Small intestine (tissue), 7 donors: Measurements from ENCODE around the gene SLC8A1. TPM values are rescaled to one million over a fixed set of nuclear protein-coding genes. Genes with fewer than 3 reads are reported as not detected.
A peak's percentile ranks its signal among the peaks of the same experiment; 100 is the strongest.

Experiments used
- DNase-seq, 2 donors: peaks; one replicate each; pipeline versions ENCODE4 v3.0.0 to v3.0.0-alpha.2; 2013
- FAIRE-seq: peaks from 2 replicates; lab custom pipeline; 2012; peaks lifted over from hg19 to GRCh38; lab: Jason Lieb, UNC
- H3K27ac ChIP-seq, 3 donors: one replicate each; pipeline ENCODE4 v1.5.1; 2013; ENCODE audit warnings: low read length in 2 of 3, mild to moderate bottlenecking in 2 of 3, control low read depth in 1 of 3, inconsistent platforms in 1 of 3, low read depth in 1 of 3, moderate library complexity in 1 of 3
- H3K27me3 ChIP-seq, 3 donors: one replicate each; pipeline ENCODE4 v1.6.1; 2013; ENCODE audit warnings: low read length in 3 of 3, inconsistent platforms in 1 of 3; ENCODE audit not compliant: control insufficient read depth in 3 of 3, insufficient read depth in 3 of 3
- H3K36me3 ChIP-seq, 3 donors: one replicate each; pipeline ENCODE4 v1.6.1; 2013; ENCODE audit warnings: low read length in 3 of 3, inconsistent platforms in 1 of 3, low read depth in 1 of 3, mild to moderate bottlenecking in 1 of 3, moderate library complexity in 1 of 3; ENCODE audit not compliant: control insufficient read depth in 3 of 3, insufficient read depth in 2 of 3
- H3K4me1 ChIP-seq, 3 donors: one replicate each; pipeline ENCODE4 v1.6.1; 2013; ENCODE audit warnings: low read length in 2 of 3, inconsistent platforms in 1 of 3, low read depth in 1 of 3, mild to moderate bottlenecking in 1 of 3, moderate library complexity in 1 of 3; ENCODE audit not compliant: control insufficient read depth in 3 of 3, insufficient read depth in 2 of 3
- H3K4me3 ChIP-seq, 3 donors: one replicate each; pipeline ENCODE4 v1.5.1; 2013; ENCODE audit warnings: low read length in 3 of 3, control low read depth in 1 of 3, inconsistent platforms in 1 of 3, low read depth in 1 of 3, mild to moderate bottlenecking in 1 of 3, moderate library complexity in 1 of 3
- H3K9me3 ChIP-seq, 2 donors: one replicate each; pipeline ENCODE4 v1.6.1; 2013; ENCODE audit warnings: low read depth in 1 of 2, low read length in 1 of 2; ENCODE audit not compliant: control insufficient read depth in 2 of 2, insufficient read depth in 1 of 2
- WGBS, 3 donors: extraction: QIAGEN DNeasy Blood & Tissue Kit; methylation state at CpG; one replicate each; pipeline ENCODE4 v1.1.7; 2013; 5-methylcytosine and 5-hydroxymethylcytosine counted together
- polyA plus RNA-seq, 4 donors: library from polyadenylated mRNA; stranded (reverse) in 3 of 4; unstranded in 1 of 4; fragments of 200-250 nt in 3 of 4; fragments of 120-200 nt in 1 of 4; gene quantifications; one replicate each; pipeline versions ENCODE4 v1.2.1 to v1.2.3, GENCODE V29; 2013
- donor health status: healthy with polysubstance abuse.
- donor health status: control.
- donor health status: control.
- donor health status: Bipolar disorder and iron deficiency.
- donor health status: healthy.

The SLC8A1 gene
- polyA plus RNA-seq, 4 donors = 0.22 to 5.6 (median 1.9) TPM

DNA sequence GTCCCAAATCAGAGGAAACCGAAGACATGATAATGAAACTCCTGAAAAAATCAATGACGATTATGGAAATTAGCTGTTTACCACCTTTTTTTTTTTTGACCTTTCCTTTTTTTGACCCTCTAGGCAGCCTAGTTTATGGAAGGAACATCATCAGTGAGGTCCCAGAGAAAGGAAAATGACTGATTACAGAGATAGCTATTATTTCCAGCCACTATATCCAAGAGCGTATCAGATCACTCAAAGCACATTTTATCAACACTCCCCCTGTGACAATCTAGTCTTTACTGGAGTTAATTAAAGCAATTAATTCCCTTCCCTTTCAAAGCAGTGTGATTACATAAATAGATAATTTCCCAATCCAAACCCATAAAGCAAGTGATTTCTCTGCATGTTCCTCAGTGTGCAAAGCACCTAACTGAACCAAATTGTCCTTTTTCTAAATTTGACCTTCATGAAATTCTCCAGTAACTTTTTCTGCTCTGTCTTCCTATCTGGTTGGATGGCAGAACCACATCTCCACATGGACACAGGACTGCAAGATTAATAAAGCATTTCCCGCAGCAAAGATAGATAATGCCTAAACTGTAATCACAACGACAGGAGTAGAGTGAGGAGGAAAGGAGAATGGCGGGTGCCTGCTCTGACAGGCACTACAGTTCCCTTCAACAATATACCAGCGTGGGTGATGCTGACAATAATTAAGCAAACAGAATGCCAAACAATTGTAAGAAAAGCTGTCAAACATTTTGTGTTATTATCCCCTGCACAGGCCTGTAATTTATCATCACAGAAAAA is 194.4 kb downstream of the SLC8A1 start:
- no peaks in the 10 kb centered on the region for H3K36me3 ChIP-seq
- H3K9me3 ChIP-seq = no peaks in the 10 kb centered on the region
- DNase-seq = no peak
- no peaks in the 10 kb centered on the region for H3K27me3 ChIP-seq
- peaks cover 0 to 6% (median 3%) of the 10 kb centered on the region in 3 donors for H3K4me1 ChIP-seq
- H3K27ac ChIP-seq = no peak overlapping the region
- FAIRE-seq = no peak
- no peak overlapping the region for H3K4me3 ChIP-seq
- WGBS, 3 donors = 89 to 93% (median 90%) methylated on average over 7 of the region's 7 CpGs

DNA sequence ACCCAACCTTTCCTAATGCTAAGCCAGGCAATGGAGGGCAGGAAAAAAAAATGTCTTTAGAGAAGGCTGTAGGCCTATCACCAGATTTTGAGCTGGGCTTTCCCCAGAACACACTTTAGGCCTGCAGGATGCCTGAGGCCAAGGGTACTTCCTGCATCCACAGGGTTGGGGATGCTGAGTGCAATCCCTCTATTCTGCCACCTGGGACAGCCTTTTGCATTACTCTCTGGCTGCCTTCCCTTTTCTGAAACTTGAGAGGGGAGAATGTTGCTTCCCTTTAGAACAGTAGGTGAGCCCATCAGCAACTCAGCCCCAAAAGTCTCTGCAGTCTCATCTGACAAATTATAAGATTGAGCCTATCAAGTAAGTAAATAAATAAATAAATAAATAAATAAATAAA is 195.2 kb downstream of the SLC8A1 start:
- FAIRE-seq = no peak
- Histone ChIP-seq H3K9me3 (no peaks in the 10 kb centered on the region), H3K27ac (no peak overlapping the region), H3K4me3 (no peak overlapping the region), H3K36me3 (no peaks in the 10 kb centered on the region), H3K27me3 (no peaks in the 10 kb centered on the region), H3K4me1 (peaks cover 0 to 6% (median 3%) of the 10 kb centered on the region in 3 donors)
- no peak for DNase-seq

DNA sequence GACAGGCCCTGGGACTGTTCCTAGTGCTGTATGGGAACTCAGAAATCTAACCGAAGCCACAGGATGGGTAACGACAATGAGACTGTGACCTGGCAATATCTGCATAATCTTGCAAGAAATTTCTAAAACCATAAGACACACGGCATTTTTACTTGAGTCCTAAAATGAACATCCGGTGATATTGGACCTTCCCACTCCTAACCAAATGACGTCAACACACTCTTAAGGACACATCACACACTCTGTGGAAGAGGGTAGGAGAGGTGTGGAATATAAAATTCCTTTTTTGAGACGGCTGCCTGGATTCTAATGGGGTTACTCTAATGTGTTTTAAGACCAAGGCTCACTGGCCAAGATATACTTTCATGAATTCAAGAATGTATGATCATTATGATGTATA is 195.9 kb downstream of the SLC8A1 start:
- no peaks in the 10 kb centered on the region for H3K27me3 ChIP-seq
- FAIRE-seq = no peak
- no peaks in the 10 kb centered on the region for H3K9me3 ChIP-seq
- H3K36me3 ChIP-seq = no peaks in the 10 kb centered on the region
- 86 to 94% (median 94%) methylated on average over 6 of the region's 6 CpGs for WGBS, 3 donors
- DNase-seq = no peak
- H3K4me3 ChIP-seq = no peak overlapping the region
- no peak overlapping the region for H3K27ac ChIP-seq
- H3K4me1 ChIP-seq = peaks cover 0 to 12% (median 3%) of the 10 kb centered on the region in 3 donors

DNA sequence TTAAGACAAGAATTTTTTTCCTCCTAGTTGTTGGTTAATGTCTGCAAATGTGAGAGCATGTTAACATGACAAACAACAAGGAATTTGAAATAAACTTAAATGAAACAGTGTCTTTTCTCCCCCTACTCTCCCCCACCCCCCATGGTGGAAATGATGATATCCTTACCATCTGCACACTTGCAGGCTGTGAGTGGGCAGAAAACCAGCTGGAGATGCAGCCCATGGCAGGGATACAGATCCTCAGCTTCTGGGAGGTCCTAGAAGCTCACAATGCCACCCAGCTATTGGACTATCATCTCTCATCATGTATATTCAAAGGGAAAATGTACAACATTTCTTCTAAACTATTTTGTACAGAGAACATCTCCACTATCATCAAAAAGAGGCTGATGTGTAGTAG is 196.8 kb downstream of the SLC8A1 start:
- FAIRE-seq (no peak), DNase-seq (no peak)
- Histone ChIP-seq H3K4me3 (no peak overlapping the region), H3K27me3 (no peaks in the 10 kb centered on the region), H3K36me3 (no peaks in the 10 kb centered on the region), H3K4me1 (peaks cover 0 to 12% (median 1%) of the 10 kb centered on the region in 3 donors), H3K27ac (no peak overlapping the region), H3K9me3 (no peaks in the 10 kb centered on the region)

DNA sequence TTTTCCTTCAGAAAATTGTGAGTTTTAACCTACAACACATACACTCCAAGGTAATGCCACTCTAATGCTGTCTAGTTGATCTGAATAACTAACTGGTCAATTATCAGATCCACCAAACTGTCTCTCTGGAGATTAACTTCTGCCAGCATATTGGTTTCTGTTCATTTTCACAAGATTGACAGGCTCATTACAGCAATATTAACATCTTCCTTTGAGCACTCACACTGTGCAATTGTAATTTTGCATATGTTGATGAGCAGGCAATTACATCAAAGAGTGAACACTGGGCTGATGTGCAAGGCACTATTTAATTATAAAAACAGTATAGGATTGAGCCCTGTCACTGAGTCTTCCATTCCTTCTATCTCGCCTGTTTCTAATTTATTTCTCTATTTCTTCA is 197.3 kb downstream of the SLC8A1 start:
- 79 to 95% (median 94%) methylated on average over 1 of the region's 1 CpG for WGBS, 3 donors
- H3K4me1 ChIP-seq = peaks cover 0 to 10% (median 0%) of the 10 kb centered on the region in 3 donors
- H3K27me3 ChIP-seq = no peaks in the 10 kb centered on the region
- no peak overlapping the region for H3K4me3 ChIP-seq
- no peak overlapping the region for H3K27ac ChIP-seq
- no peaks in the 10 kb centered on the region for H3K36me3 ChIP-seq
- FAIRE-seq (no peak), DNase-seq (no peak)
- no peaks in the 10 kb centered on the region for H3K9me3 ChIP-seq

DNA sequence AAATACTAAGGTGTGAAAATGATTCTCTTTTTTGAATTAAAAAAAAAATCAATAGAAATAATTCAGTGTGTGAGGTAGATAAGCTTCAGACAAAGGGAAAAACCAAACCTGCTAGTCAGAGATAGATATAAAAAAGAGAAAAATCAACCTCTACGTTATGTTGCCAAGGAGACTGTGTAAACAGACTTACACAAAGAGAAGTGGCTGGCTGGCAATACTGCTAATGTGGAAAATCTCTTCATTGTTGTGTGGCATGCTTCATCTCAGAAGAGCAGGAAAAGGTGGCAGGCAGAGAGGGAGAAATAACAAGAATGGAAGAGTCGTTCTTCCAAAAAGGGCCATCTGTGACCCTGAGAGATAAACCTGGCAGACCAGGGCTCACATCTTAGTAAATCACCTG is 200.8 kb downstream of the SLC8A1 start:
- Histone ChIP-seq H3K27me3 (no peaks in the 10 kb centered on the region), H3K27ac (peak overlapping the region in 1 of 3 donors; percentile 41), H3K4me3 (no peak overlapping the region), H3K4me1 (peaks cover 0 to 17% (median 0%) of the 10 kb centered on the region in 3 donors), H3K36me3 (no peaks in the 10 kb centered on the region), H3K9me3 (peaks cover 0 to 2% of the 10 kb centered on the region in 2 donors)
- WGBS, 3 donors = 18 to 41% (median 28%) methylated on average over 2 of the region's 2 CpGs
- FAIRE-seq (no peak), DNase-seq (peak; percentile 9 to 73)

DNA sequence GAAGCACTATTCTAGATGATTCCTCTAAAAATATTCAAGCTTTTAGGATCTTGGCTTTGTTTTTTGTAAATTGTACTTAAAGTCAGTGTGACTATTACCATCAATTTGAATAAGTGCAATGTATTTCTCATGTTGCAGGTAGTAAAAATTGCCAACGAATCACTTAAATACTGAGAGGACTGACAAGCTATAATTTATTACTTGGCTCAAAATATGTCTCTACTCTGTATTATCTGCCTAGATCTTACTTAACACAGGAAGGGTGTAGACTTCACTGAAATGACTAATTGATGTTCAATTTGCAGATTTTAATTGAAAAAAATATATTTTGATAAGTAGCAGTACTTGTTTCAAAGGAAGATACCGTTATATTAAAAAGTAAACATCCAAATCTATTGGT is 202.3 kb downstream of the SLC8A1 start:
- no peaks in the 10 kb centered on the region for H3K36me3 ChIP-seq
- no peak overlapping the region for H3K27ac ChIP-seq
- peaks cover 0 to 2% of the 10 kb centered on the region in 2 donors for H3K9me3 ChIP-seq
- no peak for FAIRE-seq
- no peak overlapping the region for H3K4me3 ChIP-seq
- no peaks in the 10 kb centered on the region for H3K27me3 ChIP-seq
- H3K4me1 ChIP-seq = peaks cover 0 to 18% (median 0%) of the 10 kb centered on the region in 3 donors
- DNase-seq = no peak
- WGBS, 3 donors = 56 to 59% (median 58%) methylated on average over 2 of the region's 2 CpGs

DNA sequence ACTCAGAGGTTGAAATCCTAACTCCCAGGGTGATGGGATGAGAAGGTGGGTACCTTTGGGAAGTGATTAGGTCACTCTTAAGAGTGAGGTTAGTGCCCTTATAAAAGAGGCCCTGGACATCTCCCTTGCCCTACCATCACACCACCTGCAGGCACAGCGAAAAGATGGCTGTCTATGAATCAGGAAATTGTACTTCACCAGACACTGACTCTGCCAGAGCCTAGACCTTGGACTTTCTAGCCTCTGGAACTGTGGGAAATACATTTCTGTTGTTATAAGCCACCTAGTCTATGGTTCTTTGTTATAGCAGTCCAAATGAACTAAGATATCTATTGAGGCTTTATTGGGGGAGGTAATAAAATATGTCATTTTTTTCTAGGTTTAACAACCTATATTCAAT is 203.6 kb downstream of the SLC8A1 start:
- Histone ChIP-seq H3K4me3 (no peak overlapping the region), H3K27ac (peak overlapping the region in 1 of 3 donors; percentile 27), H3K9me3 (peaks cover 0 to 2% of the 10 kb centered on the region in 2 donors), H3K4me1 (peaks cover 0 to 27% (median 0%) of the 10 kb centered on the region in 3 donors), H3K27me3 (no peaks in the 10 kb centered on the region), H3K36me3 (no peaks in the 10 kb centered on the region)
- FAIRE-seq (no peak), DNase-seq (peak; percentile 54 to 58)
- WGBS, 3 donors = 26 to 62% (median 46%) methylated on average over 1 of the region's 1 CpG
